Measurements from ENCODE around the gene GPR3. TPM values are rescaled to one million over a fixed set of nuclear protein-coding genes. Genes with fewer than 3 reads are reported as not detected.

Gene GPR3
- total and polyA plus RNA-seq, 2 of the 8 experiments (the other 6 are each of a cell fraction or from before 2014, with no cell fraction given), result 9.9 to 26.5 TPM

- Histone ChIP-seq H4K5ac (ENCODE audit: insufficient read length, low read depth, low read length) (no peak overlapping the region), H3K79me2 (ENCODE audit: control insufficient read depth in 1 of 2, insufficient read depth in 2 of 2, low read length in 2 of 2) (no peaks in the 10 kb centered on the region), H3K4me1 (replicated peaks in 1 of 4; ENCODE audit: control insufficient read depth in 3 of 4, insufficient read depth in 4 of 4, low read length in 3 of 4) (peaks cover 4 to 37% (median 17%) of the 10 kb centered on the region in 4 experiments), H3K9ac (replicated peaks in 1 of 4; ENCODE audit: extremely low read depth in 1 of 4, low read depth in 3 of 4, low read length in 3 of 4) (no peak overlapping the region), H3K4me2 (ENCODE audit: insufficient read depth in 1 of 2, low read depth in 2 of 2, low read length in 2 of 2) (no peak overlapping the region), H3K27ac (ENCODE audit: low read depth, low read length) (no peak overlapping the region), H2BK20ac (ENCODE audit: low read length) (no peak overlapping the region), H3K23me2 (ENCODE audit: low read depth, low read length) (peaks cover 13% of the 10 kb centered on the region), H3K4ac (replicated peaks; ENCODE audit: insufficient read length, low read depth, low read length) (no peak overlapping the region), H3K36me3 (ENCODE audit: control insufficient read depth in 2 of 4, insufficient read depth in 4 of 4, low read length in 3 of 4) (no peaks in the 10 kb centered on the region), H3K4me3 (ENCODE audit: extremely low read depth in 1 of 4, insufficient read depth in 2 of 4, low read depth in 3 of 4, low read length in 4 of 4) (no peak overlapping the region), H3K79me1 (ENCODE audit: low read depth, low read length) (no peaks in the 10 kb centered on the region), H3K56ac (replicated peaks; ENCODE audit: insufficient read length, low read depth, low read length) (no peak overlapping the region), H2BK120ac (replicated peaks; ENCODE audit: low read depth, low read length) (no peak overlapping the region), H2AK5ac (ENCODE audit: low read depth, low read length) (no peak overlapping the region), H2BK15ac (ENCODE audit: low read length) (no peak overlapping the region), H4K20me1 (replicated peaks in 1 of 2; ENCODE audit: control insufficient read depth in 1 of 2, insufficient read depth in 2 of 2, low read length in 2 of 2) (peaks cover 2 to 10% of the 10 kb centered on the region in 2 experiments), H2BK5ac (ENCODE audit: low read depth, low read length) (no peak overlapping the region), H2AFZ (ENCODE audit: low read length) (no peak overlapping the region), H4K8ac (ENCODE audit: extremely low read depth, insufficient read depth, low read length) (no peak overlapping the region), H3K9me3 (ENCODE audit: insufficient read depth in 2 of 2, low read depth in 1 of 2, low read length in 1 of 2) (no peaks in the 10 kb centered on the region), H2BK12ac (ENCODE audit: low read depth, low read length) (no peak overlapping the region), H4K91ac (replicated peaks; ENCODE audit: insufficient read length, low read length) (no peak overlapping the region), H3K23ac (ENCODE audit: insufficient read length) (no peak overlapping the region), H3K18ac (ENCODE audit: extremely low read depth, low read length) (no peak overlapping the region), H3K14ac (ENCODE audit: insufficient read length) (no peak overlapping the region), H3K27me3 (replicated peaks in 1 of 4; ENCODE audit: control insufficient read depth in 3 of 4, extremely low read depth in 1 of 4, insufficient read depth in 3 of 4, low read length in 3 of 4) (no peaks in the 10 kb centered on the region)
- DNase-seq (ENCODE audit: low read depth in 1 of 2, low spot score in 2 of 2), result peak in 1 of 2 experiments; percentile 93
- 17% methylated on average over 10 of the region's 10 CpGs; no CpG with 5 or more reads in 1 of the 2 experiments for WGBS, 2 experiments (ENCODE audit: extremely low coverage in 1 of 2, insufficient coverage in 1 of 2, insufficient read length in 1 of 2, insufficient replicate concordance in 2 of 2, low coverage in 1 of 2, low lambda C conversion rate in 2 of 2, missing lambda C conversion rate in 1 of 2)
- FAIRE-seq, result no peak
- ChIA-PET POLR2A (ENCODE audit: partially characterized antibody) (interaction anchor here (0.6 to 1.6 kb wide), 7 partner anchors 10 to 210 kb away, joined by 3 to 5 read pairs (median 3); no protein-coding TSS in a partner anchor), CTCF (ENCODE audit: partially characterized antibody) (interaction anchor here (0.5 to 37.8 kb wide), 49 partner anchors 7 to 474 kb away, joined by 3 to 863 read pairs (median 4); partner anchors contain the start of genes FCN3, GPR3 and MAP3K6)
- TF ChIP-seq MAX (IDR thresholded peaks at IDR 0.05), result no peak
- 0 out of 2 replicates have a peak, but pooled peaks have one; percentile 20 for TF ChIP-seq SP1 (IDR thresholded peaks at IDR 0.05; ENCODE audit: low read depth, low read length)
- TF ChIP-seq EP300 (IDR thresholded peaks at IDR 0.05; ENCODE audit: borderline replicate concordance in 1 of 2, low read depth in 2 of 2, low read length in 2 of 2), result no peak
- TF ChIP-seq SP4 (IDR thresholded peaks at IDR 0.05; ENCODE audit: low read length), result 0 out of 2 replicates have a peak, but pooled peaks have one; percentile 37
- TF ChIP-seq, protein P1, sequence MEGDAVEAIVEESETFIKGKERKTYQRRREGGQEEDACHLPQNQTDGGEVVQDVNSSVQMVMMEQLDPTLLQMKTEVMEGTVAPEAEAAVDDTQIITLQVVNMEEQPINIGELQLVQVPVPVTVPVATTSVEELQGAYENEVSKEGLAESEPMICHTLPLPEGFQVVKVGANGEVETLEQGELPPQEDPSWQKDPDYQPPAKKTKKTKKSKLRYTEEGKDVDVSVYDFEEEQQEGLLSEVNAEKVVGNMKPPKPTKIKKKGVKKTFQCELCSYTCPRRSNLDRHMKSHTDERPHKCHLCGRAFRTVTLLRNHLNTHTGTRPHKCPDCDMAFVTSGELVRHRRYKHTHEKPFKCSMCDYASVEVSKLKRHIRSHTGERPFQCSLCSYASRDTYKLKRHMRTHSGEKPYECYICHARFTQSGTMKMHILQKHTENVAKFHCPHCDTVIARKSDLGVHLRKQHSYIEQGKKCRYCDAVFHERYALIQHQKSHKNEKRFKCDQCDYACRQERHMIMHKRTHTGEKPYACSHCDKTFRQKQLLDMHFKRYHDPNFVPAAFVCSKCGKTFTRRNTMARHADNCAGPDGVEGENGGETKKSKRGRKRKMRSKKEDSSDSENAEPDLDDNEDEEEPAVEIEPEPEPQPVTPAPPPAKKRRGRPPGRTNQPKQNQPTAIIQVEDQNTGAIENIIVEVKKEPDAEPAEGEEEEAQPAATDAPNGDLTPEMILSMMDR (IDR thresholded peaks at IDR 0.05; ENCODE audit: control extremely low read depth in 1 of 3, insufficient read depth in 1 of 3, low read depth in 1 of 3, low read length in 3 of 3), result peak in 2 of 3 experiments; percentile 86 to 98; a peak in 3 of 4 replicates
- no peak for TF ChIP-seq RFX5 (IDR thresholded peaks at IDR 0.05; ENCODE audit: borderline replicate concordance, low read depth, low read length)
- no peak for TF ChIP-seq RXRA (IDR thresholded peaks at IDR 0.05; ENCODE audit: insufficient read depth, low read depth, low read length)
- TF ChIP-seq HDAC6 (IDR thresholded peaks at IDR 0.05; ENCODE audit: low read depth, low read length), result no peak
Observed at GRCh38 chr1:27395441-27396195, 3.2 kb downstream of the GPR3 start.

All from H1 (cell line).